Gastroesophageal sphincter (tissue), 4 donors: ENCODE results near the gene THOP1. TPM values are rescaled to one million over a fixed set of nuclear protein-coding genes. Genes with fewer than 3 reads are reported as not detected.

ENCODE experiments used
- ATAC-seq: fragments of 150-250 bp; one replicate; pipeline ENCODE4 v1.9.1; 2016; ENCODE audit warnings: mild to moderate bottlenecking, moderate library complexity
- H3K27ac ChIP-seq, 4 donors: fragments of 200-600 bp; sonication (generic) in 3 of 4; 1 replicate in 3 of 4; 2 replicates in 1 of 4; pipeline ENCODE4 v1.5.1; 2016 to 2019
- H3K27me3 ChIP-seq: fragments of 200-600 bp; sonication (generic); one replicate; pipeline ENCODE4 v1.5.1; 2019
- H3K36me3 ChIP-seq, 2 donors: fragments of 200-600 bp; sonication (generic); one replicate each; pipeline ENCODE4 v1.5.1; 2019; ENCODE audit warnings: control low read depth in 1 of 2
- H3K4me1 ChIP-seq, 3 donors: fragments of 200-600 bp; sonication (generic); 1 replicate in 2 of 3; 2 replicates in 1 of 3; pipeline ENCODE4 v1.5.1; 2016 to 2019; ENCODE audit warnings: control low read depth in 2 of 3
- H3K4me3 ChIP-seq, 2 donors: fragments of 200-600 bp; sonication (generic); one replicate each; pipeline ENCODE4 v1.5.1; 2019; ENCODE audit warnings: mild to moderate bottlenecking in 1 of 2, moderate library complexity in 1 of 2
- H3K9me3 ChIP-seq, 3 donors: fragments of 200-600 bp; sonication (generic); one replicate each; pipeline ENCODE4 v1.5.1; 2017 to 2019; ENCODE audit warnings: control low read depth in 2 of 3
- EP300 ChIP-seq: sonication (generic); formaldehyde crosslinking; IDR thresholded peaks from one replicate; pipeline ENCODE4 v1.6.1; 2017; ENCODE audit warnings: antibody characterized with exemption, mild to moderate bottlenecking
- POLR2A ChIP-seq, 2 donors: fragments of 450-650 bp; IDR thresholded peaks; one replicate each; pipeline ENCODE4 v1.6.1; 2017; ENCODE audit warnings: antibody characterized with exemption in 2 of 2, mild to moderate bottlenecking in 2 of 2, moderate library complexity in 1 of 2
- POLR2AphosphoS5 ChIP-seq: sonication (generic); formaldehyde crosslinking; IDR thresholded peaks from one replicate; pipeline ENCODE4 v1.6.1; 2017; ENCODE audit warnings: antibody characterized with exemption
- WGBS, 2 donors: methylation state at CpG; one replicate each; pipeline ENCODE4 v1.1.5; 2018; ENCODE audit warnings: low coverage in 1 of 2; 5-methylcytosine and 5-hydroxymethylcytosine counted together
- total RNA-seq, 4 donors: library from RNA; depleted of rRNA; stranded (reverse); fragments of >200 nt; gene quantifications; one replicate each; pipeline ENCODE4 v1.1.0, GENCODE V29; 2016
- TF ChIP-seq, protein P1 (sequence below), 4 experiments: fragments of 200-600 bp in 2 of 4; fragments of 450-650 bp in 2 of 4; sonication (generic) in 1 of 4; IDR thresholded peaks; one replicate each; pipeline ENCODE4 v1.5.1; 2017 to 2019; ENCODE audit warnings: antibody characterized with exemption in 4 of 4, mild to moderate bottlenecking in 2 of 4, moderate library complexity in 2 of 4

Gene THOP1
- total RNA-seq, 4 donors from 2014 or later = 26.9 to 58.4 (median 38.7) TPM

DNA sequence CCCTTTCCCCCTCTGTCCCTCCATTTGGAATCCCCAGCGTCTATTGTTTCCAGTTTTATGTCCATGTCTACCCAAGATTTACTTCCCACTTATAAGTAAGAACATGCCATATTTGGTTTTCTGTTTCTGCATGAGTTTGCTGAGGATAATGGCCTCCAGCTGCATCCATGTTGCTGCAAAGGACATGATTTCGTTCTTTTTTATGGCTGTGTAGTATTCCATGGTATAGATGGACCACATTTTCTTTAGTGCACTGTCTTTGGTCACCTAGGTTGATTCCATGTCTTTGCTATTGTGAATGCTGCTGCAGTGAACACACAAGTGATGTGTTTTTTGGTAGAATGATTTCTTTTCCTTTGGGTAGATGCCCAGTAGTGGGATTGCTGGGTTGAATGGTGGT, 59.8 kb downstream of the THOP1 start:
- TF ChIP-seq EP300 (no peak), POLR2AphosphoS5 (no peak)
- TF ChIP-seq, protein P1, sequence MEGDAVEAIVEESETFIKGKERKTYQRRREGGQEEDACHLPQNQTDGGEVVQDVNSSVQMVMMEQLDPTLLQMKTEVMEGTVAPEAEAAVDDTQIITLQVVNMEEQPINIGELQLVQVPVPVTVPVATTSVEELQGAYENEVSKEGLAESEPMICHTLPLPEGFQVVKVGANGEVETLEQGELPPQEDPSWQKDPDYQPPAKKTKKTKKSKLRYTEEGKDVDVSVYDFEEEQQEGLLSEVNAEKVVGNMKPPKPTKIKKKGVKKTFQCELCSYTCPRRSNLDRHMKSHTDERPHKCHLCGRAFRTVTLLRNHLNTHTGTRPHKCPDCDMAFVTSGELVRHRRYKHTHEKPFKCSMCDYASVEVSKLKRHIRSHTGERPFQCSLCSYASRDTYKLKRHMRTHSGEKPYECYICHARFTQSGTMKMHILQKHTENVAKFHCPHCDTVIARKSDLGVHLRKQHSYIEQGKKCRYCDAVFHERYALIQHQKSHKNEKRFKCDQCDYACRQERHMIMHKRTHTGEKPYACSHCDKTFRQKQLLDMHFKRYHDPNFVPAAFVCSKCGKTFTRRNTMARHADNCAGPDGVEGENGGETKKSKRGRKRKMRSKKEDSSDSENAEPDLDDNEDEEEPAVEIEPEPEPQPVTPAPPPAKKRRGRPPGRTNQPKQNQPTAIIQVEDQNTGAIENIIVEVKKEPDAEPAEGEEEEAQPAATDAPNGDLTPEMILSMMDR (IDR thresholded peaks at IDR 0.05) = no peak
- no peaks in the 10 kb centered on the region for H3K27me3 ChIP-seq
- H3K4me3 ChIP-seq = no peak overlapping the region
- 86 to 94% methylated on average over 2 of the region's 2 CpGs for WGBS, 2 donors
- H3K36me3 ChIP-seq = peaks cover 0 to 40% of the 10 kb centered on the region in 2 donors
- ATAC-seq = no peak
- H3K27ac ChIP-seq = no peak overlapping the region
- peaks cover 0 to 40% (median 0%) of the 10 kb centered on the region in 3 donors for H3K9me3 ChIP-seq
- peaks cover 0 to 27% (median 9%) of the 10 kb centered on the region in 3 donors for H3K4me1 ChIP-seq

DNA sequence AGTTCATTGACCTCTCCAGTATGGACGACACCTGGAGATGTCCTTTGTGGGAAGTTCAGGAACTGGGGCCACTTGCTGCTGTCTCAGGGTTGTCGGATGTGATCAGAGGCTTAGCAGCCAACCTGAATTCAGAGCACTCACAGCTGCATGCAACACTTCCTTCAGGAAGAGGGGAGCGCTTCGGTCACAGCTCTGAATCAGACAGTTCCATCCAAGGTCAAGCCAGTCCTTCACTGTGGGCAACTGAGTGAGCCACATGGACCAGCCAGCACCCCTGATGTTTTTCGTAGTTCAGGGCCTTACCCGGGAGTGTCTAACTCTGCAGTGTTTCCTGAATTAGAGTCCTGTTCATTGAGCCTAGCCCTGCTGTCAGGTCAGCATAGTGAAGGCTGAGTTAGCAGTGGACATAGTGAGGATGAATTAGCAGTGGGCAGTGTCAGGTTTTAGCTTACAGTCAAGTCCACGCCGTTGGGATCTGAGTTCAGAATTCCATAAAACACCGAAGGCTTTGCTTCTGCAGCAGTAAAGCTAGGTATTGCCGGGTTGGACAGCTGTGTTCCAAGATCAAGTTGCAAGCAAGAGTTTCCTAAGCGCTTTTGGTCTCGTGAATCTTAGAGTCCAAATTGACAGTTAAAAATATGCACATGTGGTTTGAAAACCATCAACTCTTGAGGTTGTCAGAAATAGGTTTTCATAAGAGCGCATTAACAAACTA, 61.0 kb downstream of the THOP1 start:
- Histone ChIP-seq H3K27me3 (no peaks in the 10 kb centered on the region), H3K4me3 (no peak overlapping the region), H3K4me1 (peaks cover 0 to 20% (median 9%) of the 10 kb centered on the region in 3 donors), H3K36me3 (peaks cover 7 to 52% of the 10 kb centered on the region in 2 donors), H3K27ac (no peak overlapping the region), H3K9me3 (peaks cover 0 to 53% (median 0%) of the 10 kb centered on the region in 3 donors)
- no peak for ATAC-seq
- TF ChIP-seq POLR2AphosphoS5 = no peak
- whole genome bisulfite sequencing, 2 donors = 67 to 90% methylated on average over 3 to 8 of the region's 13 CpGs

DNA sequence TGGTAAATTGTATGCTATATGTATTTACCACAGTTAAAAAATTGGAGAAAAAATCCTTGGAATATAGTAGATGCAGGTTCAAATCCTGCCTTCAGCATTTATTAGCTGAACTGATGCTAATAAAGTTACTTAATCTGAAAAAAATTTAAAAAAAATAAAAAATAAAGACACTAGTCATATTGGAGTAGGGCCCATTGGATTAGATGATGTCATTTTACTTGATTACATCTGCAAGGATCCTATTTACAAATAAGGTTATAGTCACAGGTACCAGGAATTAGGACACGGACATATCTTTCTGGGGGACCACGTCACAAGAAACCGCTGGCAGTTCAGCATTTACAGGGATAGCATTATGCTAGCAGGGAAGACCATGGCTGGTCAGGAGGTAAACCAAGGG, 62.2 kb downstream of the THOP1 start:
- no peak overlapping the region for H3K4me3 ChIP-seq
- WGBS, 2 donors = 88 to 100% methylated on average over 3 of the region's 3 CpGs
- no peak for TF ChIP-seq POLR2AphosphoS5
- TF ChIP-seq, protein P1 (IDR thresholded peaks at IDR 0.05) = no peak
- TF ChIP-seq EP300 = no peak
- TF ChIP-seq POLR2A (IDR thresholded peaks at IDR 0.05) = no peak
- no peak overlapping the region for H3K27ac ChIP-seq
- no peak for ATAC-seq
- H3K4me1 ChIP-seq = peaks cover 0 to 12% (median 3%) of the 10 kb centered on the region in 3 donors
- peaks cover 0 to 64% (median 0%) of the 10 kb centered on the region in 3 donors for H3K9me3 ChIP-seq
- peaks cover 17 to 64% of the 10 kb centered on the region in 2 donors for H3K36me3 ChIP-seq
- H3K27me3 ChIP-seq = no peaks in the 10 kb centered on the region

GRCh38 chr19:2848616-2849015, 63.3 kb downstream of the THOP1 start:
- H3K4me1 ChIP-seq = peaks cover 0 to 1% (median 0%) of the 10 kb centered on the region in 3 donors
- peaks cover 22 to 75% of the 10 kb centered on the region in 2 donors for H3K36me3 ChIP-seq
- TF ChIP-seq, protein P1 (IDR thresholded peaks at IDR 0.05) = no peak
- no peak for TF ChIP-seq POLR2AphosphoS5
- TF ChIP-seq POLR2A (IDR thresholded peaks at IDR 0.05) = no peak
- TF ChIP-seq EP300 = no peak
- H3K27ac ChIP-seq = no peak overlapping the region
- WGBS, 2 donors = 76 to 84% methylated on average over 3 to 4 of the region's 4 CpGs
- H3K4me3 ChIP-seq = no peak overlapping the region
- H3K27me3 ChIP-seq = no peaks in the 10 kb centered on the region
- peaks cover 0 to 75% (median 2%) of the 10 kb centered on the region in 3 donors for H3K9me3 ChIP-seq
- ATAC-seq = no peak

DNA sequence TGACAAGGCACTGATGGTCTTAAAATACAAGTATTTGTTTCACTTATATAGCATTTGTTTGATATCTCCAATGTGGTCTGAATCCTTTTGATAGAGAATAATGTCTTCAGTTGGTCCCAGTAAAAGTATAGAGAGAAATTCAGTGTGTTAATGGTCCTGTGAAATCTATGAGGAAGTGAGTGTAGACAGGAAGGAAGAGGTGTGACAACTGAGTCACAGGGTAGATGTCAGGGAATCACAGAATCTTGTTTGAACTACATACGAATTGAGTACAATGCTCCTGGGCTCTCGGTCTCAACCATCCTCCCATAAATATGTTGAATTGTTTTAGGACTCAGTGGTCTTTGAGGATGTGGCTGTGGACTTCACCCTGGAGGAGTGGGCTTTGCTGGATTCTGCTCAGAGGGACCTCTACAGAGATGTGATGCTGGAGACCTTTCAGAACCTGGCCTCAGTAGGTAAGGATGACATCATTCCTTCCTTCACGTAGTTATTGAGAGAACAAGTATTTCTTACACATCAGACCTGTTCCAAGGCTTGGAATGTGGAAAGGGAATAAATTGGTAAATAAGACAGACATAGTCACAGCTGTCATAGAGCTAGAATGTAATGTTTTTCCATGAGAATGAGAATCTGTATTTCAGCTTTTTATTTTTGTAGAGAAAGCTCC, 65.1 kb downstream of the THOP1 start:
- no peak overlapping the region for H3K27ac ChIP-seq
- WGBS, 2 donors = 91 to 100% methylated on average over 3 of the region's 3 CpGs
- ATAC-seq = no peak
- TF ChIP-seq, protein P1 (IDR thresholded peaks at IDR 0.05) = no peak
- TF ChIP-seq POLR2AphosphoS5 (no peak), POLR2A (IDR thresholded peaks at IDR 0.05) (no peak), EP300 (no peak)
- peaks cover 22 to 84% of the 10 kb centered on the region in 2 donors for H3K36me3 ChIP-seq
- H3K4me3 ChIP-seq = no peak overlapping the region
- no peaks in the 10 kb centered on the region for H3K27me3 ChIP-seq
- H3K4me1 ChIP-seq = no peaks in the 10 kb centered on the region
- peaks cover 0 to 93% (median 3%) of the 10 kb centered on the region in 3 donors for H3K9me3 ChIP-seq
